HG02588 (cell line): Measurements from ENCODE around the gene PDE8B.

ENCODE experiments used
- ATAC-seq: cut with Tn5 transposase; IDR thresholded peaks from one replicate; pipeline ENCODE4 v1.9.1; 2021; ENCODE audit warnings: mild to moderate bottlenecking, moderate library complexity; ENCODE audit not compliant: unreplicated experiment

Gene PDE8B

DNA sequence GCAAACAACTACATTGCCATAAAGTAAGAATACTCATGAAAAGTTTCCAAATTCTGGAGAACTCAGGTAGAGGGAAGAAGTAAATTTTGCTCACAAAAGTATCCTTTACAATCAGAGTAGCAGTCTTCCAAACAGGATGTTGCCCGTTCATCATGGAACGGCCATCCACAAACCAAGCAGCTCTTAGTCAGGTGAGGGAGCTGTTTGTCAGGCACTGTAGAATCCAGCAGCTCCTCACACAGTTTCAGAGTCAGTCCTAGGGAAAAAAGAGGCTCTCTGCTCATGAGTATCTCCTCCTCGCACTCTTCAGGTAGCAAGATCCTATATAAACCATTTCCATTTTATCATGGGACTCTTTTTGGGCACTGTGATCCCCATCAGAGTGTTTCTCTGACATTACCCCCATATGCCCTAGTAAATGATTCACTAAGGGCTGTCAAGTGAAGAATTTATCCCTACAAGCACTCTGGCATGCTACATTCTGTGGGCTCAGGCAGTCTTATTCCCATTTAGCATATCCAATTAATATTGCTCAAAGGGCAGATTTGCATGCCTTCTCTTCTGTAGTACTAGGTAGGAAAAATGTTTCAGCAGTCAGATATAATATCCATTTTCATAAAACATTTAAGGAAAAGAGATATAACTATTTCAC is 183.7 kb downstream of the PDE8B start:
- ATAC-seq, result no peak

DNA sequence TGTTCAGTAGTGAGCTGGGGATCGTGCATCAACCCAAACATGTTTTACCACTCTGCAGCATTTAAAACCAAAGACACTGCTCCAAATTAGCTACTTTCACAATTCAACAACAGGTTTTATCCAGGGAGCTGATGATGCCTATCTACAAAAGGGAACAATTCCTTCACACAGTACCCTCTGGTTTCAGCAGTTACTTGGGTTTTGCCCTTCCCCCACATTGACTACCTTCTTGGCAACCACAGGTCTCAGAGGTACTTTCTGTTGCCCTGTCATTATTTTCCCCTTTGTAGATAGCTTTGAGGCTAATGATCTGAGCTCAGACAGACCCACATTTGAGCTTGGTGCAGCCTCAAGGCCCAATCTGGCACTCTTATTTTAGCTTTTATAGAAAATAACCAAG is 185.5 kb downstream of the PDE8B start:
- ATAC-seq, result no peak

DNA sequence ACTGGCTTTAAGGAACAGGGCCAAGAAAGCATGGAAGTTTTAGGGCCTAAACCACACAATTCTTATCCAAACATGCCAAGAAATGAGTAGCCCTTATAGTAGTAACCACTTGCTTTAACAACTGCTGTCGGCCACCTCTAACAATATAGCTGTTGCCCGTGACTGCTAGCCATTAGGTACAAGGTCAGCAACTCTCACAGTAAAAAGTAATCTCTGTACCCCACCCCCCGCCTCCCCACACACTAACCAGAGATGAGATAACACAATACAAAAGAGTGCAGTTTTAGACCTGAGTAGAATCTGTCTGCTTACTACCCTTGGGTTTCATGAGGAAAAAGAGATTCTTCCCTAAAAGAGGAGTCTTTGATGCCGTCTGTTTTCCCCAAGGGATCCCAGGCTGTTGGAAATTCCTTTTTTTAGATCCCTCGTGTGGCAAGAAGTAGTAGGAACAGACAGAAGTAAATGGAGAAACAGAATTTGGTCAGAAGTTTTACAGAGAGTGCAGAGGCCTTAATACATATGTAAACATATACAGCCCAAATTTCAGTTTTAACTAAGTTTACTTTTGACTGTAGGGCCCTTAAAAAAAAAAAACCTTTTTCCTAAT is 187.3 kb downstream of the PDE8B start:
- ATAC-seq, result no peak

DNA sequence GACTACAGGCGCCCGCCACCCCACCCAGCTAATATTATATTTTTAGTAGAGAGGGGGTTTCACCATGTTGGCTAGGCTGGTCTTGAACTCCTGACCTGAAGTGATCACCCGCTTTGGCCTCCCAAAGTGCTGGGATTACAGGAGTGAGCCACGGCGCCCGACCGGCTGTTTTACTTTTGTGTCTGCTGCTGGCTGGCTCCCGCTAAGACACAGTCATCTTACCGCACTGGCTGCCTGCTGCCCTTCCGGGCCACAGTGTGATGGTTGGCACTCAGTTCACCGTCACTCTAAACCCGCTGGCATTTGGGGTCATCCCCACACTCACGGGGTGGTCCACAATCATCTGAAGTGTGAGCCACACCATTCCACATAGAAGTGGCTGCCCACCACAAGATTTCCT is 188.0 kb downstream of the PDE8B start:
- ATAC-seq, result no peak

DNA sequence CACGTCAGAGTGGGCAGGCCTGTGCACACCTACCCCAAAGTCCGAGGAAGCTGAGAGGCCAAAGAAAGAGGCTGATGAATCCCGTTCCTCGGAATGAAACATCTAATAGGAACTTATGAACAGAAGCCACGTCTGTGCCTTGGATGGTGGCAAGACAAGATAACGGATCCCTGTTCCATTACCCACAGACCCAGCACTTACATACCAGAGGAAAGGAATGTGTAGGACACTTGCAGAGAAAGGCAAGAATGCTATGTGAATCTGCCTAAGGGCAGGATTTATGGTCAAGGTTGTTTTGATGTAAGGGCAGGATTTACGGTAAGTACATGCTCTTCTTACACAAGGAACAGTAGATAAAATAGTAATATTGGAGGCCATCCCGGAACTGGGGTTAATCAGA is 188.4 kb downstream of the PDE8B start:
- no peak for ATAC-seq

DNA sequence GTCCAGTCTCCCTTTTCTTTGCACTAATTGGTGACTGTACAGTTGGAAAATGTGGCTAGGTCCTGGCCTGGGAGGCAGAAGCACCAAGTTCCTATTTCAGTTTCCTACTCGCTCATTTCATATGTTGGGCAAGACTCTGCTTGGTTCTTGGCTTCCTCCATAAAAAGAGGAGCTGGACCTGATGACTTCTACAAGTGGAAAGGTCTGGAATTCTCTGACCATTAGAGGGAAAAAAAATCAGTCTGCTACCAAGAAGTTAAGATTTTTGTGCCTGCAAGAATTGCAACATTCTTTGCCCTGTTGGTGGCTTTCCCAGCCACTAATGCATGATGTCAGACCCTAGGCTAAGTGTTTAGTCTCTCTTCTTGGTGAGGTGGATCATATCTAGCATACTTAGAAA is 190.2 kb downstream of the PDE8B start:
- no peak for ATAC-seq

DNA sequence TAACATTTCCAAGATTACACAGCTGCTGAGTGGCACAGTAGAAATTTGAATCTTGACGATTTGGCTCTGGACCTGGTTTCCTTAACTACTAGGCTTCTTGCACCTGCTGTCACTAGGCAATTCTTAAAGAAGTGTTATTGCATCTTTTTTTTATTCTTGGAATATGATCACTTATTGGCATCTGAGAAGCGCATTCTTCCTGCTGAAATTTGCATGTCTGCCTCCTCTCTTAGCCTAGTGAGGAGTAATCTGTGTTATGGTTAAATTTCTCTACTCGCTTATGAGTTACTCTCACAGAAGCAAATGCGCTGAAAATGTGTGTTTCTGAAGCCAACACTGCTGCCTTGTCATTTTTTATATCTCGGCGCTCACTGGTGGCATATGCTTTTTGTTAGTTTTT is 192.3 kb downstream of the PDE8B start:
- no peak for ATAC-seq

DNA sequence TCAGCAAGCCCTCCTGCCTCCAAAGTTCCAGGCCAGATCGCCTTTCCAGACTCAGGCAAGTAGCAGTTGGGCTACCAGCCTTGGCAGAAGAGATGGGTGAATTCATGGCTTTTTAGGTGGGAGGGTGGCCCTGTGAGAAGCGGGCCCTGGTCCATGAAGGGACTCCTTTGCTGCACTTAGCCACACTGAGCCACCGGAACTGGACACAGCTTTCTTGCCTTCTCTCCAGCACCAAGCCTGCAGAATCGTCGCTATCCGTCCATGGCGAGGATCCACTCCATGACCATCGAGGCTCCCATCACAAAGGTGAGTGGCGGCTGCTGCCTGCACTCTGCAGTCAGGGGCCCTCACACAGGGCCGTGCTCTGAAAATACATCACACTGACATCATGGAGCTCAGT is 196.7 kb downstream of the PDE8B start:
- no peak for ATAC-seq

DNA sequence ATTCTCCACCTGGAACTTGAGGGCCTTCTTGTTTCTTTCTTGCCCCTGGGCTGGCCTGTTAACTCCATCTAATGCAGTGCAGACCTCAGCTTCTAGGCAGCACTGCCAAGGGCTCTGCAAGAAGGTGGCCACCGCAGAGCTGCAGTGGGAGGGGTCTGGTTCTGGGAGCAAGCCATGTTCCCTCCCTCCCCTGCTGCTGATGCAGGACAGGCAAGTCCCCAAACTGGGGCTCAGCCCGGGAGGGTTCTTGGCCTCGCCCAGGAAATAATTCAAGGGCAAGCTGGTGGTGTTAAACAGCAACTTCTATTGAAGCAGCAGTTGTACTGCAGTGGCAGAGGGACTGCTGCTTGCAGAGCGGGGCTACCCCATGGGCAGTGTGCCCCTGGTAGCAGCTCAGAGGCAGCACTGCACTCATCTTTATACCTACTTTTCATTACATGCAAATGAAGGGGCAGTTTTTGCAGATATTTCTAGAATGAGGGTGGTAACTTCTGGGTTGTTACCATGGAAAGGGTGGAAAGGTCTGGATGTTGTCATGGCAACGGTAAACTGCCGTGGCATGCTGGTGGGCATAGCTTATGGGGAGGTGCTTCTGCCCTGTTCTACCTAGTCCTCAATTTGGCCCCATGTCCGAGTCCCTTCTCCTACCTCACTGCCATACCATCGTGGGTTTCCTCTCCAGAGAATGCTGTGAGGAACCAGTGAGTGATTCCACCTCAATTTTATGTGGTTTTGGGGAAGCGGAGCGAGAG is 199.6 kb downstream of the PDE8B start:
- ATAC-seq, result no peak

DNA sequence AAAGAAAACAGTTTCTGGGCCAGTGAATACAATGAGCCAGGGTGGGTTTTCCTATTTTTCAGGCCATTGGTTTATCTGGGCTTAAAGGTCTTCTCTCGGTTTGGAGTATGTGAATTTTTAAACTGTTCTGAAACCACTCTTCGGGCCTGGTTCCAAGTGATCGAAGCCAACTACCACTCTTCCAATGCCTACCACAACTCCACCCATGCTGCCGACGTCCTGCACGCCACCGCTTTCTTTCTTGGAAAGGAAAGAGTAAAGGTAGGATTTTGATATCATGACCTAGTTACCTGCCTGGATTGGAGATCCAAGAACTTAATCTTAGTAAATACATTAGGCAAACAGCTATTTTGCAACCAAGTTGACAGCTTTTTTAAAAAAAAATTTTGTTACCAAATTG is 202.6 kb downstream of the PDE8B start:
- no peak for ATAC-seq

DNA sequence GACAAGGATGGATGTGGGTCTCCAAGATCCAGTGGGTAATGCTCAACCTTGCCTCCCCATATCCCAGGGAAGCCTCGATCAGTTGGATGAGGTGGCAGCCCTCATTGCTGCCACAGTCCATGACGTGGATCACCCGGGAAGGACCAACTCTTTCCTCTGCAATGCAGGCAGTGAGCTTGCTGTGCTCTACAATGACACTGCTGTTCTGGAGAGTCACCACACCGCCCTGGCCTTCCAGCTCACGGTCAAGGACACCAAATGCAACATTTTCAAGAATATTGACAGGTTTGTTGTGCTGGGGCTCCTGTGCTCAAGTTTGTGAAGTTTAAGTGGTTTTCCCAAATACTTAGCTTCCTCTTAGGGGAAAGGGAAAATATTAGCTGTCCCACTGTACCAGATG is 207.7 kb downstream of the PDE8B start:
- ATAC-seq, result no peak

DNA sequence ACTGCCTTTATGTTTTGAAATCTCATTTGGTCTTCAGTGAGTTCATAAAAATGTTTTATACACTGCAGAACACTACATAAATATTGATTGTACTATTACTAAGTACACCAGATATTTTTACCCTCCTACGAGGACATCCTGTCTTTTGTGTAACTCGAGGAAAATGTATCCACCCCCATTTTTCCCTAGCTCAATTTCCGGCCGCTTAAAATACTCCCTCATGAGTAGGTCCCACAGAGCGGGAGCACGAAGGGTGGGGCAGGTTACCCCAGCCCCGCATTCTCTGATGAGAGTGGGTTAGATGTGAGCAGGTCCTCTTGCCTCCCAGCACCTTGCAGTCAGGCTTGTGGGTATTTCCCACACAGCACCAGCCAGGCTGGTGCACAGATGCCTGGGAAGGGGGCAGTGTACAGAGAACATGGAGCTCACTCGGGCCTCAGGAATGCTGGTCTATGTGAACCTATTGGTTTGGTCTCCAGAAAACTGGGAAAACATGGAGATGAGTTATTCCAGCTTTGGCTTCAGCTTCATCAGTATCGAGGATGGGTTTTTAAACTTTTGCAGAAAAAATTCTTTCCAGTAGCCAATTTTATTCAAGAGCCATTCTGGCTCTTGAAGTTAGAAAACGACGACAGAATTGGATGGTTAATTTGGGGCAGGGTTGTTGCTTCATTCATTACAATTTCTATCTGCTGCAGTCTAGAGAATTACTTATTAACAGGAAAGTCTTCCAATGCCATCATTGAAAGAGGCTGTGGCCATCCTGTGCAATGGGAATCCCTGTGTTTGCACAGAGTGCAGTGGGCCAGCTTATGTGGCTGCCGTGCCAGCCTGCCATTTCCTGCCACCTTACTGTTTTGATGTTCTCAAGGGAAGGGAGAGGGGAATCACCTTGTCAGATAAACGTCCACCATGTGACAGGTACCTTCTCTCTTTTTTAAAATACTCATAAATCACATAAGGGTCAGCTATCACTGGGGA is 208.4 kb downstream of the PDE8B start:
- ATAC-seq, result no peak

DNA sequence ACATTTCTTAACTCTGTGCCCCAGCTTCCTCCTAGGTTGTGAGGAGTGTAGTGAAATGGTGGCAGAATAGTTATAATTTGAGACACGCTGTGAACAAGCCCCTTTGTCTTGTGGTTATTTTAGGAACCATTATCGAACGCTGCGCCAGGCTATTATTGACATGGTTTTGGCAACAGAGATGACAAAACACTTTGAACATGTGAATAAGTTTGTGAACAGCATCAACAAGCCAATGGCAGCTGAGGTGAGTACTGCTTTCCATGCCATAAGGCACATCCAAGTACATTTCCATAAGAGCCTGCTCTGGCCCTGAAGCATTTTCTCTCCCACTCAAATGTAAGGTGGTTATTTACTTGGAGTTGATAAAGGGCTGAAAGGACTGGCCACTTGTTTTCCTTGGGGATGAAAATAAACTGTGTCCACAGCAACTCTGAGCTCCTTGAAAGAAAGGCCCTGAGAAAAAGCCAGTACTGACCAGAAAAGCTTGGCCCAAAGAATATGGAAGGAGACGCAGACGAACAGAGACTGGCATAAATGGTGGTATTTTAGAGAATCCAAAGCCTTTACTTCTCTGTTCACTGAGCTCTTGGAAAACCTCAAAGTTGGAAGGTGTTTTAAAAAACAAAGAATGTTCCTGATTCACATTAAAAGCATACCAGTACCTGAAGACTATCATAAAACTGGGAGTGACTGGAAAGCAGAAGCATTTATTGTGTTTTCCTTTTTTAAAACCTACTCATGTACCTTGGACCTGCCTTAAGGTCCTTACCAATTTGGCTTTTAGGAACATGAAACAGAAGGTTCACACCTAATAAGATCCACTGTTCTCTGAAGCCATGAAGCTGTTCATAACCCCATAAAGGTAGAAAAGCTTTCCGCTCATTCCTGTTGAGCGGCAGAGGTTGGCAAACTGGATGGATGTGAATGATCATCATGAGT is 209.4 kb downstream of the PDE8B start:
- no peak for ATAC-seq

DNA sequence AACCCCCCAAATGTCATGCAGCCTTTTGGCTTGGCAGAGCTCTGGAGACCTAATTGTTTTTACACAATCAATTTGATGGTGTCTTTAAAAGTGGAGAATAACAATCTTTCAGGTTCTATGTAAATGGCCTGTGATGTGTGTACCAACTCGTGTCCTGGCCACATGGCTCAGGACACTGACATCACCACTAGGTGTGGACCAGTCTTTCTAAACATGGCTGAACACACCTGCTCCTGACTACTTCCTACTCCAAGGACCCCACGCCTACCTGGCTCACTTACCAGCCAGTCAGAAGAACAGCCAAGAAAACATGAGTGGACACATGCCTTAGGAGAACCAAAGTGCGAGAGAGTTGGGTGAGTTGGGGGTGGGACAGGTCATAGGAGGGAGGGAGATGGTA is 210.5 kb downstream of the PDE8B start:
- no peak for ATAC-seq

DNA sequence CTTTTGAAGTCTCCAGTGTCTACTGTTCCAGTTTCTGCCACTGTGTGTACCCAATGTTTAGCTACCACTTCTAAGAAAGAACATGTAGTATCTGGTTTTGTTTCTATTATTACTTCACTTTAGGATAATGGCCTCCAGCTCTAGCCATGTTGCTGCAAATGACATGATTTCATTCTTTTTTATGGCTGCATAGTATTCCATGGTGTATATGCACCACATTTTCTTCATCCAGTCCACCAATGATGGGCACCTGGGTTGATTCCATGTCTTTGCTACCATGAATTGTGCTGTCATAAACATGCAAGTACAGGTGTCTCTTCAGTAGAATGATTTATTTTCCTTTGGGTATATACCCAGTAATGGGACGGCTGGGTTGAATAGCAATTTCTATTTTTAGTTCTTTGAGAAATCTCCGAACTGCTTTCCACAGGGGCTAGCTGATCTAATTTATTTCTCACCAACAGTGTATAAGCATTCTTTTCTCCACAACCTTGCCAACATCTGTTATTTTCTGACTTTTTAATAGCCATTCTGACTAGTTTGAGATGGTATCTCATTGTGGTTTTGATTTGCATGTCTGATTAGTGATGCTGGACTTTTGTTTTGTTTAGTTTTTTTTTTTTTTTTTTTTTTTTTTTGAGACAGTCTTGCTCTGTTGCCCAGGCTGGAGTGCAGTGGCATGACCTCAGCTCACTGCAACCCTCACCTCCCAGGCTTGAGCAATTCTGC is 212.7 kb downstream of the PDE8B start:
- no peak for ATAC-seq

DNA sequence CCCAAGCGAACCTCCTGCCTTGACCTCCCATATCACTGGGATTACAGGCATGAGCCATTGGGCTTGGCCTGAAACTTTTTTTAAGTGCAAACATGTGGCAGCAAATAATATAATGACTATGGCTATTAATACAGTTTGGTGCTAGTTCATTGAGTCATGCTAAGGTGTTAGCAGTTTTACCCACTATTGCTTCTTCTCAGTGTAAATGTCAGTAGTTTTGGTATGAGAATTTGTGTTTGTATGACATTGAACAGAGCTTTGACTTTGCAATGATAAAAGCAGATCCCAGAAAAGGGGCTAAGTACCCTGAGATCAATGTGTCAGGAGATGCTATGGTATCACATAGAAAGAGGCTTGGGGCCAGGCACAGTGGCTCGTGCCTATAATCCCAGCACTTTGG is 214.4 kb downstream of the PDE8B start:
- no peak for ATAC-seq

DNA sequence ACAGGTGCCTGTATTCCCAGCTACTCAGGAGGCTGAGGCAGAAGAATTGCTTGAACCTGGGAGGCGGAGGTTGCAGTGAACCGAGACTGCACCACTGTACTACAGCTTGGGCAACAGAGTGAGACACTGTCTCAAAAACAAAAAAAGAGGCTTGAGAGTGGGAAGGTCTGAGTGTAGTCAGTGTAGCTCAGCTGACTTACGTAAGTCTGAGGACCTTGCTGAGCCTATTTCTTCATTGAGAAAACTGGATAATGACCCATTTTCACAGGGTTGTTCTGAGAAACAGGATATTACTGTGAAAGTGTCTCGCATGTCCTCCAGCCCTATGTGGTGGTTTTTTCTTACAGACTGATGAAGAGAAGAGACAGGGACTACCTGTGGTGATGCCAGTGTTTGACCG is 214.9 kb downstream of the PDE8B start:
- no peak for ATAC-seq

DNA sequence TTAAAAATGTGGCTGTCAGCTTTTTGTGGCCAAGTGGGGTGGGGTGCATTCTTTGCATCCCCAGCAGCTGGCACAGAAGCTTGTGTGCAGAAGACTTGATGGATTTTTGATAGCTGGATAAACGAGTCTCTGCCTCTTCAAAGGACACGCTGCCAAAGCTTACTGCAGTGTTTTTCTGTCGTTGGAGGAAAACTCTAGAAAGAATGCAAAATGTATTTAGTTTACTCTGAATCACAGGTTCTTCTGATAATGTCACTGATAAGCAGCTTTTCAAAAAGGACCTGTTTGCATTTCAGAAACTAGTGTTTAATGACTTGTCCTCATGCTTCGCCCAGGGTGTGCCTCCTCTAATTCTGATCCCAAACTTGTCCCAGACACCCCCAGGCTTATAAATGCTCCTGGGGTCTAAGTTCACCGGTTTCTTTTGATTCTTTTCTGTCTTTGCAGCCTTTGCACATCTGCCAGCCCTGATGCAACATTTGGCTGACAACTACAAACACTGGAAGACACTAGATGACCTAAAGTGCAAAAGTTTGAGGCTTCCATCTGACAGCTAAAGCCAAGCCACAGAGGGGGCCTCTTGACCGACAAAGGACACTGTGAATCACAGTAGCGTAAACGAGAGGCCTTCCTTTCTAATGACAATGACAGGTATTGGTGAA is 215.6 kb downstream of the PDE8B start:
- ATAC-seq, result no peak

DNA sequence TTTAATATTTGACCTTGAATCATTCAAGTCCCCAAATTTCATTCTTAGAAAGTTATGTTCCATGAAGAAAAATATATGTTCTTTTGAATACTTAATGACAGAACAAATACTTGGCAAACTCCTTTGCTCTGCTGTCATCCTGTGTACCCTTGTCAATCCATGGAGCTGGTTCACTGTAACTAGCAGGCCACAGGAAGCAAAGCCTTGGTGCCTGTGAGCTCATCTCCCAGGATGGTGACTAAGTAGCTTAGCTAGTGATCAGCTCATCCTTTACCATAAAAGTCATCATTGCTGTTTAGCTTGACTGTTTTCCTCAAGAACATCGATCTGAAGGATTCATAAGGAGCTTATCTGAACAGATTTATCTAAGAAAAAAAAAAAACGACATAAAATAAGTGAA is 216.2 kb downstream of the PDE8B start:
- ATAC-seq, result no peak
